LNCAP (cell line): Measurements from ENCODE around the gene SORCS3.

Experiments used
- TF ChIP-seq, protein P1 (sequence below): fragments of 450-650 bp; IDR thresholded peaks from 2 replicates; pipeline ENCODE4 v1.5.1; 2017; ENCODE audit warnings: mild to moderate bottlenecking

SORCS3 gene

DNA sequence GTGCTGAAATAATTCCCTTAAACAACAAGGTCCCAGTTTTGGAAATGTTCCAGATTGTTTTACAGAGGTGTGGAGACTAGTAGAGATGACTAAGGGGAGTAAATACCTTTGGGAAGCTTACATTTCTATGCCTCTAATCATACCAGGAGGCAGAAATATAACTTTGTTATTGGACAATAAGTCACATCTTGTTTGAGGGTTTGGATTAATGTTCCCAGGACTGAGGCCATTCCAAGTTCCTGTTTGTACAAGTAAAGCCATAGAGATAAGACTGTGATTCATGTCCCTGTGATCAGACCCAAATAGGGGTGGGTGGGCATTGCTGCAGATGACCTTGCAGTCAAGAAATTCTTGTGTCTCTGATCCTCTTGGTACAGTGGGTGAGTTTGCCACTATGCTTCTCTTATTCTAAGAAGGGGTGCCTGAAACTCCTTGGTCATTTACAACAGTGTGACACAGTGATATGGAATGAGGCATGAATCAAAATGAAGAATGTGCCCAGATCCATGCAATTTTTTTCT lies 508.3 kb downstream of the SORCS3 start:
- TF ChIP-seq, protein P1, sequence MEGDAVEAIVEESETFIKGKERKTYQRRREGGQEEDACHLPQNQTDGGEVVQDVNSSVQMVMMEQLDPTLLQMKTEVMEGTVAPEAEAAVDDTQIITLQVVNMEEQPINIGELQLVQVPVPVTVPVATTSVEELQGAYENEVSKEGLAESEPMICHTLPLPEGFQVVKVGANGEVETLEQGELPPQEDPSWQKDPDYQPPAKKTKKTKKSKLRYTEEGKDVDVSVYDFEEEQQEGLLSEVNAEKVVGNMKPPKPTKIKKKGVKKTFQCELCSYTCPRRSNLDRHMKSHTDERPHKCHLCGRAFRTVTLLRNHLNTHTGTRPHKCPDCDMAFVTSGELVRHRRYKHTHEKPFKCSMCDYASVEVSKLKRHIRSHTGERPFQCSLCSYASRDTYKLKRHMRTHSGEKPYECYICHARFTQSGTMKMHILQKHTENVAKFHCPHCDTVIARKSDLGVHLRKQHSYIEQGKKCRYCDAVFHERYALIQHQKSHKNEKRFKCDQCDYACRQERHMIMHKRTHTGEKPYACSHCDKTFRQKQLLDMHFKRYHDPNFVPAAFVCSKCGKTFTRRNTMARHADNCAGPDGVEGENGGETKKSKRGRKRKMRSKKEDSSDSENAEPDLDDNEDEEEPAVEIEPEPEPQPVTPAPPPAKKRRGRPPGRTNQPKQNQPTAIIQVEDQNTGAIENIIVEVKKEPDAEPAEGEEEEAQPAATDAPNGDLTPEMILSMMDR: no peak

DNA sequence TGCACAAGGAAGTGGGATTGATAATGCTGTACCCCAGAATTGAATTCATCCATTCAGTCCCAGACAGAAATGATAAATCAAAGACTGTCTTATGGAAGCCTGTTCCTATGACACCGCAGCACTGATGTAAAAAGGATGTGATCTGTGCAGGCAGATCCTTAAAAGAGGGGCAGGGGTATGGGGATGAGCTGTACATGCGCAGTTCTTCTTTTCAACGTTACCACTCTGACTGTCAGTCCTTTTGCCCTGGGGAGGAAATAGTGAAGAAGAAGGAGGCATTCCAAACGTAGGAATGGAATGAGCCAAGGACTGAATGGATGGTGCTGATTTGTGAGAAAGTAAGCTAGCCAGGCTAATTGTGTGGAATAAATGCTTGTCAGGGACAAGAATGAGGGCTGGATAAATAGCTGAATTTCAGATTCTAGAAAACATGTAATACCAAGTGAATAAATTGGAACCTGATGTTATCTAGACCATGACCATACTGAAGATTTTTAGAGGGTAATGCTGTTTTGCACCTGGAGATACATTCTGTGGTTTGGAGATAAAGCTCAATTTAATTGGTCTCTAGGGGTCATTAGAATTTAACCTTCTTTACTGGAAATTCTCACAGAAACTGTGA lies 509.3 kb downstream of the SORCS3 start:
- TF ChIP-seq, protein P1: no peak

DNA sequence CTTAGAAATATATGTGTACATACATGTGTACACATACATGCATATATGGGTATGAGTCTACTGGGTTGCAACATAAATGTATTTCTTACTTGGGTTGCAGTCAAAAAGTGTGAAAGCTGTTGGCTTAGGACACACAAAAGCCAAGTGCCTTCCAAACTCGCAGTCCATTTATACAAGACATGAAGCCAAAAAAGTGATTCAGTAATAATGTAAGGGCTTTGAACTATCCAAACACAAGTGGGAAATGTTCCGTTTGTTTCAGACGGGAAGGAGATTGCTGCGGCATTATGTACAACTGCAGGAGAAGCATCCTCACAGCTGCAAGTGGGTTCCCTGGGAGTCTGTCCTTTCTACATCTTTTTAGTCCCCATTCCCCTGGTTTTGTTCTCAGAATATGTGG lies 513.6 kb downstream of the SORCS3 start:
- TF ChIP-seq, protein P1: no peak

DNA sequence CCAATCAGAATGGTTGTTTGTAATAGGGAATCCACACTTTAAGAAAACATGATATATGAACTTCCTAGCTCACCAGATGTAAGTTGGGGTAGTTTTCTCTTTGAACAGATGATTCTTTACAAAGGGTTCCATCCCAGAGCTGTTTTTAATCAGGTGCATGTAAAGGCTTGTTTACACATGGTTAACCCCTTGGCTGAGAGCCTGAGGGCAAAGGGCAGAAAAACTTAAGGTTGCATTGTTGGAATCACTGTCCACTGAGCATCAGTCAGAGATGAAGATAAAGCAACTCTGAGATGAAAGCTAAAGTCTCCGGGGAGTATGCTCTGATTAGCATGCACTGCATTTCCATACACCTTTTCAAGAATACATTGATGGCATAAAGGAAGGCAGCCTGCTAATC lies 518.2 kb downstream of the SORCS3 start:
- TF ChIP-seq, protein P1: no peak

DNA sequence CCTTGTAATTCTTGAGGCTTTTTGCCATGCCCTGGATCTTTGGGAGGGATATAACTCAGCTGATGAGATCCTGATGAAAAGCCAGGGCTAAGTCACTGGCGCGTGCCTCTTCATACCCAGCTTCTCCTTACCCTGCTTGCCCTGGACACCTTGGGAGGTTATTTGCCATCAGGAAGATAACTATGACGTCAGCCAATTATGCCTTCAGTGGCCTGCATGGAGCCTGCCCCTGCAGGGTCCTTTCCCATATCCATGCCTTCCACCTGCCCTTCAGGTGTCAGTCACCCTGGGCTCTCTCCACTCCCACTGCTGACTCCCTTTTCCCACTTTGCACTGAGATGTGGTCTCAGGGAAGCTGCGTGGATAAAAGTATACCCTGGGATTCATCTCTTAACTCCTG lies 520.1 kb downstream of the SORCS3 start:
- TF ChIP-seq, protein P1: no peak

DNA sequence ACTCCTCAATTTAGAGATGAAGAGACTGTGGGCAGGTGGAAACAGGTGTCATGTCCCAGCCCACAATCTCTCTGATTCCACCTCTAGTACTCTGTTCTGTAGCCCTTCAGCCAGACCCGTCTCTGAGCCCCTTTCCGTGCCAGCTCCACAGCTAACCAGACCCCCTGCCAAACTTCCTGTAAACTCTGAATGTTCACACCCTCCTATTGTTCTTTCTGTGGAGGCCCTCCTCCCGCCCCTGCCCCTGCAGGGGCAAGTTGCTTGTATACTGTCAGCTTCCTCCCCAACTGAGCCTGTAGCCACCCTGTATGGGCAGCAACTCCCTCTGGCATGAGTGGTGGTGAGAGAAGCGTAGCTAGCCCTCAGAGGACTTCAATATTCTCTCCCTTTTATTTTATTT lies 520.7 kb downstream of the SORCS3 start:
- TF ChIP-seq, protein P1: no peak

DNA sequence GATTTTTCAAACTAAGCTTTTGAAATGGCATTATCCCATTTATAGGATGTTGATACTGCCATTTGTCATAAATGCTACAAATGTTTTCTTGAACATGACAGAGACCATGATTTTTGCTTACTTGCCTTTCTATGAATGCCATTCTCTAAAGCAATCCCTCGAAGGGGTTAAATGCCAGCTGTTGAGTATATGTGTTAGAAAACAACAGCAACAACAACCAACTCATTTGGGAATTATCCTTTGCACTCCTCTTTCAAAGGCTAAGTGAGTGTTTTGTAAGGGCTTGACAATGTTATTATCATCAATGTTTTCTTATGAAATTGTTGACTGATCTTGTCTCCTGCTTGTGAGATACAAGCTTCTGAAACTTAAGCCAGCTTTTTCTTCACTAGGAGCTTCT lies 529.4 kb downstream of the SORCS3 start:
- TF ChIP-seq, protein P1: no peak

DNA sequence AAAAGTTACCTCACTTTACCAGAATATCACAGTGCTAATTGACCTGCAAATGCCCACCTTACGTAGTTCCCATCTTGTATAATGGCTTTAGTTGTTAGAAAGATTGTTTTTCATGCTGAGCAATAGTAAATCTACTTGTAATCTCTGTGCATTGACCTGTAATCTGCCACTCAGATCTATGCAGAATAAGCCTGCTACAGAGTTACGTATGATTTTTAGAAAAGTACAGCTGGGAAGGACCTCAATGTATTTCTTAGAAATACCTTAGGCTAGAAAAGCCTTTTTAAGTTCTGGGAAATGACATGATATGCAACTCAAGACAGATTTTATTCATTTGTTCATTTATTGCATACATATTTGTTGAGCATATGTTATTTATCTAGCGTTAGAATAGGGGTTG lies 530.9 kb downstream of the SORCS3 start:
- TF ChIP-seq, protein P1: no peak
